Chondrocyte (in vitro differentiated cells): ENCODE results near the gene SIDT2. TPM values are rescaled to one million over a fixed set of nuclear protein-coding genes. Genes with fewer than 3 reads are reported as not detected.
A peak's percentile ranks its signal among the peaks of the same experiment; 100 is the strongest.
"Not testable (repeated sequence)": the region's sequence is repeated elsewhere in the genome, so short reads cannot be mapped to it uniquely, and the experiment has no call there.

Experiments used
- DNase-seq: peaks from one replicate; pipeline ENCODE4 v3.0.0; 2021; ENCODE audit warnings: mixed read lengths, low spot score
- H3K27ac Mint-ChIP-seq: one replicate; pipeline ENCODE4 v1.8.0; 2021; ENCODE audit warnings: mild to moderate bottlenecking, moderate library complexity, mixed read lengths; ENCODE audit not compliant: unreplicated experiment
- H3K27me3 Mint-ChIP-seq: 2 replicates; pipeline ENCODE4 v1.8.0; 2021; ENCODE audit warnings: low read depth, mixed read lengths
- H3K36me3 Mint-ChIP-seq: 2 replicates; pipeline ENCODE4 v1.8.0; 2021; ENCODE audit warnings: low read depth, mixed read lengths
- H3K4me1 Mint-ChIP-seq: 2 replicates; pipeline ENCODE4 v1.8.0; 2021; ENCODE audit warnings: low read depth, mild to moderate bottlenecking, mixed read lengths
- H3K4me3 Mint-ChIP-seq: one replicate; pipeline ENCODE4 v1.8.0; 2021; ENCODE audit warnings: mild to moderate bottlenecking, moderate library complexity, mixed read lengths; ENCODE audit not compliant: unreplicated experiment
- H3K9me3 Mint-ChIP-seq: 2 replicates; pipeline ENCODE4 v1.8.0; 2021; ENCODE audit warnings: low read depth, mixed read lengths
- CTCF ChIP-seq: fragments of 200-600 bp; sonication (generic); IDR thresholded peaks from 2 replicates; pipeline ENCODE4 v1.5.0; 2021; ENCODE audit warnings: antibody characterized with exemption, mild to moderate bottlenecking, moderate library complexity
- long read RNA-seq: library from polyadenylated mRNA; stranded (forward); transcript quantifications from one replicate; pipeline ENCODE4 v2.0.0, GENCODE V29; 2021
- total RNA-seq: library from RNA; stranded (reverse); gene quantifications from 3 replicates; pipeline ENCODE4 v1.2.1, GENCODE V29; 2021

The SIDT2 gene
- total RNA-seq = 32.4 to 42.5 TPM (median 38.8 TPM) in 3 replicates
- long read RNA-seq, full-length matches to known transcripts = 5 of 72 reads
- long read RNA-seq, partial matches to known transcripts = 41 of 72 reads
- long read RNA-seq, other reads (novel, unspliced or antisense) = 26 of 72 reads

- H3K4me1 Mint-ChIP-seq = peaks cover 29% of the 10 kb centered on the region
- H3K27ac Mint-ChIP-seq = peak within 1 kb of the TSS; percentile 94
- H3K27me3 Mint-ChIP-seq = no peaks in the 10 kb centered on the region
- TF ChIP-seq CTCF = no peak
- peak; percentile 97 for DNase-seq
- H3K4me3 Mint-ChIP-seq = peak within 1 kb of the TSS; percentile 91
- no peaks in the 10 kb centered on the region for H3K9me3 Mint-ChIP-seq
- H3K36me3 Mint-ChIP-seq = peaks cover 3% of the 10 kb centered on the region
These were observed at the start of gene SIDT2 for GRCh38 chr11:117178210-117179034. TSS of gene SIDT2 (plus strand) at chr11:117178743. CDS start at chr11:117179264, 521 bp downstream.

GRCh38 chr11:117130396-117130795 lies 48.1 kb upstream of the SIDT2 start:
- not testable (repeated sequence) for H3K9me3 Mint-ChIP-seq, H3K4me3 Mint-ChIP-seq, H3K4me1 Mint-ChIP-seq

GRCh38 chr11:117130879-117131278 lies 47.7 kb upstream of the SIDT2 start:
- H3K4me1 Mint-ChIP-seq = no peaks in the 10 kb centered on the region
- H3K27ac Mint-ChIP-seq = no peak overlapping the region
- no peaks in the 10 kb centered on the region for H3K36me3 Mint-ChIP-seq
- no peaks in the 10 kb centered on the region for H3K9me3 Mint-ChIP-seq
- no peak overlapping the region for H3K4me3 Mint-ChIP-seq
- TF ChIP-seq CTCF = no peak
- H3K27me3 Mint-ChIP-seq = peaks cover 13% of the 10 kb centered on the region
- no peak for DNase-seq

More at GRCh38 chr11:117130396-117130795, 48.1 kb upstream of the SIDT2 start:
- H3K27ac Mint-ChIP-seq, DNase-seq, H3K36me3 Mint-ChIP-seq: not testable (repeated sequence)
- peaks cover 15% of the 10 kb centered on the region for H3K27me3 Mint-ChIP-seq

DNA sequence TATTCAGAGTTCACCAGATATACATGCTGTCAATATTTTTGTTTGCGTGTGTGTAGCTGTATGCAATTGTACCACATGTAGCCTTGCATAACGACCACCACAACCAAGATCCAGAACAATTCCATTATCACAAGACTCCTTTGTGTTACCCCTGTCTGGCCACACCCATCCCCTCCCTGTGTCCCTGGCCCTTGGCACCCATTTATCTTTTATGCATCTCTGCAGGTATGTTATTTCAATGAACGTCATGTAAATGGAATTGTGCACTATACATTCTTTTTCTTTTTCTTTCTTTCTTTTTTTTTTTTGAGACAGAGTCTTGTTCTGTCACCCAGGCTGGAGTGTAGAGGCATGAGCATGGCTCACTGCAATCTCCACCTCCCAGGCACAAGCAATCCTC lies 44.1 kb upstream of the SIDT2 start:
- DNase-seq = no peak
- TF ChIP-seq CTCF = no peak
- no peak overlapping the region for H3K27ac Mint-ChIP-seq
- H3K9me3 Mint-ChIP-seq = no peaks in the 10 kb centered on the region
- no peaks in the 10 kb centered on the region for H3K4me1 Mint-ChIP-seq
- H3K4me3 Mint-ChIP-seq = no peak overlapping the region
- no peaks in the 10 kb centered on the region for H3K36me3 Mint-ChIP-seq
- no peaks in the 10 kb centered on the region for H3K27me3 Mint-ChIP-seq

DNA sequence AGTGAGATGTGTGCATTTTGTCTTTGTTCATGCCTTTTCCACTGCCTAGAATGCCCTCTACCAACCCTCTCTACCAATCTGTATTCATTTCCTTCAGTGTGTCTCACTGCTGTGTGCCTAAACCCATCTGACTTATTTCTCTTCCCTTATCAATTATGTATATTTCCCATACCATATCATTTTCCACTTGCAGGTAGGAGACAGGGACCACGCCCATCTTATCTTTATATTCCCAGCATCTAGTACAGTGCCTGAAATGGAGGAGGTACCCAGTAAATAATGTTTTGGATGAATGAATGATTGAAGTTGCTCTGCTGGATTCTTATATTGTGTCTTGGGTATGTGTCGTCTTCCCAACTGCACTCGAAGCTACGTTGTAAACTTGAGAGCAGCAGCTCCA lies 43.6 kb upstream of the SIDT2 start:
- not testable (repeated sequence) for DNase-seq, H3K4me3 Mint-ChIP-seq, H3K36me3 Mint-ChIP-seq, H3K4me1 Mint-ChIP-seq, H3K9me3 Mint-ChIP-seq, H3K27me3 Mint-ChIP-seq, H3K27ac Mint-ChIP-seq

DNA sequence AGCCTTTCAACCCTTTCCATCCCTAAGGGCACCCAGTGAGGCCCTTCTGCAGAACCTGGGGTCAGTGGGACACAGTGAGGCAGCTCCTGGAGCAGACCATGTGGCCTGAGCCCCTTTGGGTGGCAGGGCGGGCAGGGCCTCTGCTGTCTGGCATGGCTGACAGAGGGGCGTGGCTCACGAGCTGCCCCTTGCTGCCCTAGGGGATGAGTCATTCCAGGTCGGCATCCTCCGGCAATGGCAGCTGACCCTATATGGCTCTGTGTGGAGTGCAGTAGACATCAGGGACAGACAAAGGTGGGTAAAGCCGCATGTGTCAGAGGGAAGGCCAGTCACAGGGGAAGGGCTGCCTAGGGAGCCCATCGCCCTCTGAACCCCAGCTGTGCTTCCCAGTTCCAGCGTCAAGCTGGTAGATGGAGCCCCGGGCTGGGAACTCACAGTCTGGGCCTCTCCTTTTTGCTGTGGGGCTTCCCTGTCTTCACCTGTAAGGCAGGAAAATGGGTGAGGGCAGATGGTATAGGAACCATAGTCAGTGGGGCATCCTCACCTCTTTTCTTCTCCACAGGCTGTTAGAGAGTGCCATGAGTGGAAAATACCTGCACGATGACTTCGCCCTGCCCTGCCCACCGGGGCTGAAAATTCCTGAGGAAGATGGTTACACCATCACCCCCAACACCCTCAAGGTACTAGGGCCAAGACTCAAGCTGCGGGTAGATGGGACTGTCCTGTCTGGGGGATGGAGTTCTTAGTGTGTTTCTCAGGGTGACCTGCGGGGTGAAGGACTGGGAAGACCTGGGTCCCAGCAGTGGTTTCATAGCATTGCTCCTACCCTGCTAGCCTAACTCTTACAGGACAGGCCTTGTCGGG lies 41.1 kb upstream of the SIDT2 start:
- H3K4me1 Mint-ChIP-seq, H3K9me3 Mint-ChIP-seq, H3K36me3 Mint-ChIP-seq, H3K27ac Mint-ChIP-seq, DNase-seq, H3K4me3 Mint-ChIP-seq, H3K27me3 Mint-ChIP-seq: not testable (repeated sequence)
